Measurements from ENCODE around the gene FXYD2. TPM values are rescaled to one million over a fixed set of nuclear protein-coding genes. Genes with fewer than 3 reads are reported as not detected.
A peak's percentile ranks its signal among the peaks of the same experiment; 100 is the strongest.

Gene FXYD2
- total RNA-seq, 4 donors from 2014 or later = 1.2 TPM; not detected in 3

GRCh38 chr11:117809236-117810055 is 15.1 kb downstream of the FXYD2 start:
- intact Hi-C loops (cut with DNase I; ENCODE audit: low total_unique reads) = no loop called here
- peak in 1 of 2 donors; percentile 53 for DNase-seq (ENCODE audit: low spot score in 2 of 2)

GRCh38 chr11:117808784-117809183 is 15.8 kb downstream of the FXYD2 start:
- no peak for TF ChIP-seq POLR2A (IDR thresholded peaks at IDR 0.05)
- TF ChIP-seq, protein P1, sequence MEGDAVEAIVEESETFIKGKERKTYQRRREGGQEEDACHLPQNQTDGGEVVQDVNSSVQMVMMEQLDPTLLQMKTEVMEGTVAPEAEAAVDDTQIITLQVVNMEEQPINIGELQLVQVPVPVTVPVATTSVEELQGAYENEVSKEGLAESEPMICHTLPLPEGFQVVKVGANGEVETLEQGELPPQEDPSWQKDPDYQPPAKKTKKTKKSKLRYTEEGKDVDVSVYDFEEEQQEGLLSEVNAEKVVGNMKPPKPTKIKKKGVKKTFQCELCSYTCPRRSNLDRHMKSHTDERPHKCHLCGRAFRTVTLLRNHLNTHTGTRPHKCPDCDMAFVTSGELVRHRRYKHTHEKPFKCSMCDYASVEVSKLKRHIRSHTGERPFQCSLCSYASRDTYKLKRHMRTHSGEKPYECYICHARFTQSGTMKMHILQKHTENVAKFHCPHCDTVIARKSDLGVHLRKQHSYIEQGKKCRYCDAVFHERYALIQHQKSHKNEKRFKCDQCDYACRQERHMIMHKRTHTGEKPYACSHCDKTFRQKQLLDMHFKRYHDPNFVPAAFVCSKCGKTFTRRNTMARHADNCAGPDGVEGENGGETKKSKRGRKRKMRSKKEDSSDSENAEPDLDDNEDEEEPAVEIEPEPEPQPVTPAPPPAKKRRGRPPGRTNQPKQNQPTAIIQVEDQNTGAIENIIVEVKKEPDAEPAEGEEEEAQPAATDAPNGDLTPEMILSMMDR (IDR thresholded peaks at IDR 0.05) = no peak
- intact Hi-C loops (cut with DNase I; ENCODE audit: low total_unique reads) = no loop called here
- WGBS, 2 donors = 49 to 57% methylated on average over 12 of the region's 12 CpGs
- no peak for DNase-seq (ENCODE audit: low spot score in 2 of 2)
- H3K4me3 ChIP-seq (ENCODE audit: low read depth, poor library complexity, severe bottlenecking) = no peak overlapping the region

More at GRCh38 chr11:117809236-117810055, 15.1 kb downstream of the FXYD2 start:
- WGBS, 2 donors = 23 to 24% methylated on average over 22 of the region's 22 CpGs
- H3K4me3 ChIP-seq (ENCODE audit: low read depth, poor library complexity, severe bottlenecking) = no peak overlapping the region
- TF ChIP-seq, protein P1 (IDR thresholded peaks at IDR 0.05) = no peak
- TF ChIP-seq POLR2A (IDR thresholded peaks at IDR 0.05) = no peak

- intact Hi-C loops (cut with DNase I; ENCODE audit: low total_unique reads) = no loop called here
- WGBS, 2 donors = 49 to 57% methylated on average over 22 of the region's 22 CpGs
Measured at GRCh38 chr11:117807482-117808327, 16.8 kb downstream of the FXYD2 start.

GRCh38 chr11:117806846-117807245 is 17.7 kb downstream of the FXYD2 start:
- intact Hi-C loops (cut with DNase I; ENCODE audit: low total_unique reads) = no loop called here
- TF ChIP-seq POLR2A (IDR thresholded peaks at IDR 0.05) = no peak
- TF ChIP-seq, protein P1 (IDR thresholded peaks at IDR 0.05) = no peak
- WGBS, 2 donors = 80 to 81% methylated on average over 5 of the region's 5 CpGs
- no peak overlapping the region for H3K4me3 ChIP-seq (ENCODE audit: low read depth, poor library complexity, severe bottlenecking)
- DNase-seq (ENCODE audit: low spot score in 2 of 2) = no peak

More at GRCh38 chr11:117807482-117808327, 16.8 kb downstream of the FXYD2 start:
- no peak overlapping the region for H3K4me3 ChIP-seq (ENCODE audit: low read depth, poor library complexity, severe bottlenecking)
- peak; percentile 71 to 95 for DNase-seq (ENCODE audit: low spot score in 2 of 2)
- TF ChIP-seq, protein P1 (IDR thresholded peaks at IDR 0.05) = peak in 1 of 3 donors; percentile 64
- no peak for TF ChIP-seq POLR2A (IDR thresholded peaks at IDR 0.05)

GRCh38 chr11:117805045-117805444 is 19.5 kb downstream of the FXYD2 start:
- no peak for TF ChIP-seq POLR2A (IDR thresholded peaks at IDR 0.05)
- TF ChIP-seq, protein P1 (IDR thresholded peaks at IDR 0.05) = no peak
- intact Hi-C loops (cut with DNase I; ENCODE audit: low total_unique reads) = no loop called here
- no peak for DNase-seq (ENCODE audit: low spot score in 2 of 2)
- no peak overlapping the region for H3K4me3 ChIP-seq (ENCODE audit: low read depth, poor library complexity, severe bottlenecking)
- WGBS, 2 donors = 59 to 76% methylated on average over 1 of the region's 1 CpG

Measured in lower leg skin (tissue), 4 donors.